Measurements from ENCODE around the gene PTPRN. TPM values are rescaled to one million over a fixed set of nuclear protein-coding genes. Genes with fewer than 3 reads are reported as not detected.

The PTPRN gene
- total RNA-seq, 2 donors from 2014 or later = 1.9 to 2.0 TPM

DNA sequence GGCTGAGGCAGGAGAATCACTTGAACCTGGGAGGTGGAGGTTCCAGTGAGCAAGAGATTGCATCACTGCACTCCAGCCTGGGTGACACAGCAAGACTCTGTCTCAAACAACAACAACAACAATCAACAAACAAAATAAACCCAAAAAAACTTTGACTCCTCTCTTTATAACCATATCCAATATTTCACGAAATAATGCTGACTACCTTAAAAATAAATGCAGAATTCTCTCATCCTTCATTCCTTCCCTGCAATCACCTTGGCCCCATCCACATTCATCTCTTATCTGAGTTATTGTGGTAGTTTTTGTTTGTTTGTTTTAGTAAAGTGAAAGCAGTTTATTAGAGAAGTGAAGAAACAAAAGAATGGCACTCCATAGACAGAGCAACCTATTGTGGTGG is 3.2 kb downstream of the PTPRN start:
- no peak overlapping the region for H3K4me3 ChIP-seq
- TF ChIP-seq, protein P1, sequence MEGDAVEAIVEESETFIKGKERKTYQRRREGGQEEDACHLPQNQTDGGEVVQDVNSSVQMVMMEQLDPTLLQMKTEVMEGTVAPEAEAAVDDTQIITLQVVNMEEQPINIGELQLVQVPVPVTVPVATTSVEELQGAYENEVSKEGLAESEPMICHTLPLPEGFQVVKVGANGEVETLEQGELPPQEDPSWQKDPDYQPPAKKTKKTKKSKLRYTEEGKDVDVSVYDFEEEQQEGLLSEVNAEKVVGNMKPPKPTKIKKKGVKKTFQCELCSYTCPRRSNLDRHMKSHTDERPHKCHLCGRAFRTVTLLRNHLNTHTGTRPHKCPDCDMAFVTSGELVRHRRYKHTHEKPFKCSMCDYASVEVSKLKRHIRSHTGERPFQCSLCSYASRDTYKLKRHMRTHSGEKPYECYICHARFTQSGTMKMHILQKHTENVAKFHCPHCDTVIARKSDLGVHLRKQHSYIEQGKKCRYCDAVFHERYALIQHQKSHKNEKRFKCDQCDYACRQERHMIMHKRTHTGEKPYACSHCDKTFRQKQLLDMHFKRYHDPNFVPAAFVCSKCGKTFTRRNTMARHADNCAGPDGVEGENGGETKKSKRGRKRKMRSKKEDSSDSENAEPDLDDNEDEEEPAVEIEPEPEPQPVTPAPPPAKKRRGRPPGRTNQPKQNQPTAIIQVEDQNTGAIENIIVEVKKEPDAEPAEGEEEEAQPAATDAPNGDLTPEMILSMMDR (IDR thresholded peaks at IDR 0.05) = no peak
- no peaks in the 10 kb centered on the region for H3K36me3 ChIP-seq
- no peak overlapping the region for H3K27ac ChIP-seq
- no peaks in the 10 kb centered on the region for H3K9me3 ChIP-seq
- intact Hi-C loops (cut with DNase I) = no loop called here
- no peaks in the 10 kb centered on the region for H3K4me1 ChIP-seq
- H3K9ac ChIP-seq (ENCODE audit: low read depth in 2 of 2, low read length in 2 of 2) = no peak overlapping the region
- H3K27me3 ChIP-seq = peaks cover 10% of the 10 kb centered on the region
- DNase-seq = no peak

DNA sequence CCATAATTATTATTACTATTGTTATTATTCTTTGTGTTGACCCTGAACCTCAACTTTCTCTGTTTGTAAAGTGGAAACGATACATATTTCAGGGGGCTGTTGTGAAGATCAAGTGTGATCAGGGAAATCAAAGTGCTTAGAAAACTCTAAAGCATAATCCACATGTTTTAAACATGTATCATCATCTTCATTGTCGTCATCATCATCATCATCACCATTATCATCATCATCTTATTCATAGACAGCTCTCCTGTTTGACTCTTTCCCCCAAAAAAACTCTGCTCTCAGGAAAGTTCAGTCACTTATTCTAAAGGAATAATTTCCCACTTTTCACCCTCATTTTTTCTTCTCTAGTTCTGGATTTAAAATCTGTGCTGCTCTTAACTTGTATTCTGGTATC is 5.0 kb downstream of the PTPRN start:
- Histone ChIP-seq H3K27ac (no peak overlapping the region), H3K36me3 (no peaks in the 10 kb centered on the region), H3K27me3 (peaks cover 11% of the 10 kb centered on the region), H3K9ac (ENCODE audit: low read depth in 2 of 2, low read length in 2 of 2) (no peak overlapping the region), H3K9me3 (no peaks in the 10 kb centered on the region), H3K4me1 (no peaks in the 10 kb centered on the region), H3K4me3 (no peak overlapping the region)
- TF ChIP-seq, protein P1 (IDR thresholded peaks at IDR 0.05) = no peak
- DNase-seq = no peak
- intact Hi-C loops (cut with DNase I) = no loop called here

DNA sequence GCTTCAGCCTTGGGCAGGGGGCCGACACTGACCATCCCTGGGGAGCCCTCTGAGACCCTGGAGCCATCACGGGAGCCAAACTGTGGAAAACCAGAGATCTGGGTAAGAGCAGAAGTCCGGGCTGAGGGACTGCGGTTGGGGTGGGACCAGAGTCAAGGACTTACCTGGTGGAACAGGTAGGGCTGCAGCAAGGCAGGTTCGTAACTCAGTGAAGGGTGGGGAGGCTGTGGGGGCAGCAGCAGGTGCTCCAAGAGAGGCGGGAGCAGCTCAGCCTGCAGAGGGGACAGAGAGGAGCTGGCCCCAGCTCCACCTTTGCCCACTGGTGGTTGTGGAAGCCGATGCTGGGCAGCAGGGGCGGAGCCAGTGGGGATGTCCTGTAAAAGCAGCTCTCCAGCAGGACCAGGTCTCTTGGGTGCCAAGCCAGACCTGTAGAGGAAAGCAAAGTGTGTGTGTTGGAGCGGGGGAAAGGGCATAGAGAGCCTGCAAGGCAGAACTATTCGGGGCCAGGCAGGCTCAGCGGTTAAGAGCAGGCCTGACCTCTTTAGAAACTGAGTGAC is 6.7 kb downstream of the PTPRN start:
- Histone ChIP-seq H3K4me3 (no peak overlapping the region), H3K36me3 (no peaks in the 10 kb centered on the region), H3K4me1 (no peaks in the 10 kb centered on the region), H3K27me3 (peaks cover 6% of the 10 kb centered on the region), H3K9ac (ENCODE audit: low read depth in 2 of 2, low read length in 2 of 2) (no peak overlapping the region), H3K27ac (no peak overlapping the region), H3K9me3 (no peaks in the 10 kb centered on the region)
- intact Hi-C loops (cut with DNase I) = no loop called here
- no peak for DNase-seq
- TF ChIP-seq, protein P1 (IDR thresholded peaks at IDR 0.05) = no peak

DNA sequence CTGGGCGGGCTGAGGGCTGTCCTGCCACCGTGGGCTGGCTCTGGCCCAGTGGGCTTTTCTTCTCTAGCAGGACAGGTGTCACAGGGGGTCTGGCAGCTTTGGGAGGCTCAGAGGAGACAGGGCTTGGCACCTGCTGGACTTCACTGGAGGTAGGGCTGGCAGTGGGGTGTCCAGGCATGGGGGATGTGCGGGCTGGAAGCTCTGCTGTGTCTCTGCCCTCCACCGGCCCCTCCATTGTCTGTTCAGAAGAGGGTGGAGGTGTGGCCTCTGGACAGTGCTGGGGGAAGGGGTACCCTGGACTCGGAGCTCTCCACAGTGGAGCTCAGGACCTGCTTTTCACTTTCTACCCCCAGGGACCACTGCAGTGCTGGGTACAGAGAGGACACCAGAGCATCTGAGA is 9.2 kb downstream of the PTPRN start:
- DNase-seq = no peak
- TF ChIP-seq, protein P1 (IDR thresholded peaks at IDR 0.05) = no peak
- Histone ChIP-seq H3K9ac (ENCODE audit: low read depth in 2 of 2, low read length in 2 of 2) (no peak overlapping the region), H3K36me3 (no peaks in the 10 kb centered on the region), H3K27ac (no peak overlapping the region), H3K4me1 (no peaks in the 10 kb centered on the region), H3K27me3 (peaks cover 6% of the 10 kb centered on the region), H3K4me3 (no peak overlapping the region), H3K9me3 (no peaks in the 10 kb centered on the region)
- intact Hi-C loops (cut with DNase I) = no loop called here

DNA sequence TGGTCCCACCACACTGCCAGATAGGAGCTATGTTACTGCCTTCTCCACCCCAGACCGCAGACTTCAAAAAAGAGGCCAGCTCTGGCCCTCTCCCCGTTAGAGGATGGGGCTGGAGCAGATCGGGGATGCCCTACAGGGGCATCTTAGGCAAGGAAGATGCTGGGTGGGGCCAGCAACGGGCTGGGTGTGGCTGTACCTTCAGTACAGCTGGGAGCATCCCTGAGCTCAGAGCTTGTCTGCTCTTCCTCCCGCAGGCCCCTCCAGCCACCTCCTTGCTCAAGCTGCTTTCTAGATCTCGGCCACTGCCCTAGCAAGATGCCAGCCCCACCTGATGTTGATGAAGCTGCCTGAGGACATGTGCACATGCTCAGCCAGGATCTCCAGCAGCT is 9.8 kb downstream of the PTPRN start:
- no peaks in the 10 kb centered on the region for H3K36me3 ChIP-seq
- no peak overlapping the region for H3K4me3 ChIP-seq
- H3K4me1 ChIP-seq = no peaks in the 10 kb centered on the region
- TF ChIP-seq, protein P1 (IDR thresholded peaks at IDR 0.05) = no peak
- intact Hi-C loops (cut with DNase I) = loop anchor here (5.0 to 10.0 kb wide), 2 partner anchors 75 to 242 kb away; partner anchors contain the start of genes ANKZF1 and ATG9A
- no peak overlapping the region for H3K9ac ChIP-seq (ENCODE audit: low read depth in 2 of 2, low read length in 2 of 2)
- H3K9me3 ChIP-seq = no peaks in the 10 kb centered on the region
- H3K27ac ChIP-seq = no peak overlapping the region
- peaks cover 6% of the 10 kb centered on the region for H3K27me3 ChIP-seq
- DNase-seq = no peak

All from colonic mucosa (tissue), 4 donors.